GM23338 (cell line): ENCODE results near the gene FBXO9. TPM values are rescaled to one million over a fixed set of nuclear protein-coding genes. Genes with fewer than 3 reads are reported as not detected.

Source experiments
- ATAC-seq: fragments of 200-7000 bp; cut with Tn5 transposase; 3 replicates; pipeline ENCODE4 v1.9.1; 2020
- DNase-seq: peaks from one replicate; pipeline ENCODE4 v3.0.0-alpha.2; 2015; ENCODE audit warnings: low spot score
- H2AFZ ChIP-seq: fragments of 200-600 bp; sonication (generic); 2 replicates; pipeline ENCODE4 v1.8.0; 2016; ENCODE audit warnings: antibody characterized with exemption, mild to moderate bottlenecking, moderate library complexity
- H3F3A ChIP-seq: fragments of 200-600 bp; sonication (generic); replicated peaks from 2 replicates; pipeline ENCODE4 v1.8.0; 2017; ENCODE audit warnings: antibody characterized with exemption, mixed run types, low read depth
- H3K27ac ChIP-seq: fragments of 200-600 bp; sonication (generic); 2 replicates; pipeline ENCODE4 v1.6.1; 2016; ENCODE audit warnings: low read depth
- H3K27me3 ChIP-seq: fragments of 200-600 bp; sonication (generic); 2 replicates; pipeline ENCODE4 v1.8.0; 2016; ENCODE audit warnings: mild to moderate bottlenecking, mixed run types, moderate library complexity; ENCODE audit not compliant: insufficient read depth
- H3K36me3 ChIP-seq: fragments of 200-600 bp; sonication (generic); 2 replicates; pipeline ENCODE4 v1.8.0; 2016; ENCODE audit warnings: mild to moderate bottlenecking; ENCODE audit not compliant: insufficient read depth
- H3K4me1 ChIP-seq: fragments of 200-600 bp; sonication (generic); 2 replicates; pipeline ENCODE4 v1.8.0; 2016; ENCODE audit warnings: mild to moderate bottlenecking, moderate library complexity; ENCODE audit not compliant: insufficient read depth
- H3K4me2 ChIP-seq: fragments of 200-600 bp; sonication (generic); 2 replicates; pipeline ENCODE4 v1.7.1; 2017; ENCODE audit warnings: mixed run types
- H3K4me3 ChIP-seq: fragments of 200-600 bp; sonication (generic); 2 replicates; pipeline ENCODE4 v1.6.1; 2016; ENCODE audit warnings: mixed run types
- H3K79me2 ChIP-seq: fragments of 200-600 bp; sonication (generic); replicated peaks from 2 replicates; pipeline ENCODE4 v1.8.0; 2017; ENCODE audit warnings: mild to moderate bottlenecking; ENCODE audit not compliant: insufficient read depth
- H3K9me2 ChIP-seq: fragments of 200-600 bp; sonication (generic); 2 replicates; pipeline ENCODE4 v1.8.0; 2017; ENCODE audit not compliant: insufficient read depth
- H4K20me1 ChIP-seq: fragments of 200-600 bp; sonication (generic); replicated peaks from 2 replicates; pipeline ENCODE4 v1.8.0; 2017; ENCODE audit warnings: mild to moderate bottlenecking; ENCODE audit not compliant: insufficient read depth
- H3K27ac Mint-ChIP-seq: 2 replicates; pipeline ENCODE4 v1.8.0; 2020; ENCODE audit warnings: inconsistent platforms, mild to moderate bottlenecking, moderate library complexity, mixed read lengths
- H3K27me3 Mint-ChIP-seq: 3 replicates; pipeline ENCODE4 v1.8.0; 2022; ENCODE audit warnings: low read depth, mild to moderate bottlenecking, moderate library complexity, mixed read lengths, inconsistent platforms; ENCODE audit not compliant: insufficient read depth, poor library complexity
- H3K36me3 Mint-ChIP-seq: 3 replicates; pipeline ENCODE4 v1.8.0; 2021; ENCODE audit warnings: low read depth, mild to moderate bottlenecking, inconsistent platforms, moderate library complexity, mixed read lengths
- H3K4me1 Mint-ChIP-seq: 3 replicates; pipeline ENCODE4 v1.8.0; 2020; ENCODE audit warnings: mild to moderate bottlenecking, inconsistent platforms, mixed read lengths
- H3K4me3 Mint-ChIP-seq: 3 replicates; pipeline ENCODE4 v1.8.0; 2021; ENCODE audit warnings: moderate library complexity, mild to moderate bottlenecking, inconsistent platforms, mixed read lengths
- H3K9me3 Mint-ChIP-seq: 3 replicates; pipeline ENCODE4 v1.8.0; 2020; ENCODE audit warnings: moderate library complexity, mild to moderate bottlenecking, inconsistent platforms, mixed read lengths
- CREB1 ChIP-seq: fragments of 250-450 bp; sonication (Bioruptor Pico); IDR thresholded peaks from 2 replicates; pipeline ENCODE4 v1.5.0; 2020; ENCODE audit warnings: low read depth, mild to moderate bottlenecking, moderate library complexity
- EZH2 ChIP-seq: fragments of 200-600 bp; sonication (generic); IDR thresholded peaks from one replicate; pipeline ENCODE4 v1.8.0; 2017; ENCODE audit warnings: antibody characterized with exemption, mild to moderate bottlenecking, low read depth; ENCODE audit not compliant: unreplicated experiment
- EZH2phosphoT487 ChIP-seq: fragments of 200-600 bp; sonication (generic); IDR thresholded peaks from one replicate; pipeline ENCODE4 v1.8.1; 2018; ENCODE audit warnings: antibody characterized with exemption; ENCODE audit not compliant: unreplicated experiment
- JUNB ChIP-seq: IDR thresholded peaks from one replicate; pipeline ENCODE4 v1.6.1; 2016; ENCODE audit warnings: antibody characterized with exemption; ENCODE audit not compliant: unreplicated experiment
- NANOG ChIP-seq: IDR thresholded peaks from 2 replicates; pipeline ENCODE4 v1.6.1; 2016; ENCODE audit warnings: antibody characterized with exemption, borderline replicate concordance
- POLR2AphosphoS5 ChIP-seq: IDR thresholded peaks from 2 replicates; pipeline ENCODE4 v1.6.1; 2016; ENCODE audit warnings: antibody characterized with exemption, low read depth
- STAT1 ChIP-seq: IDR thresholded peaks from one replicate; pipeline ENCODE4 v1.6.1; 2016; ENCODE audit warnings: antibody characterized with exemption; ENCODE audit not compliant: unreplicated experiment
- ZNF114 ChIP-seq: fragments of 250-450 bp; sonication (Bioruptor Pico); IDR thresholded peaks from 2 replicates; pipeline ENCODE4 v1.5.0; 2020; ENCODE audit warnings: mild to moderate bottlenecking, moderate library complexity
- ZNF331 ChIP-seq: fragments of 250-450 bp; sonication (Bioruptor Pico); IDR thresholded peaks from 2 replicates; pipeline ENCODE4 v1.5.0; 2020; ENCODE audit warnings: low read depth, mild to moderate bottlenecking, moderate library complexity
- polyA plus RNA-seq: library from polyadenylated mRNA; unstranded; fragments of >200 nt; fragmentation: Nextera tagmentation; extraction: Ambion mirVana; gene quantifications from 2 replicates; pipeline ENCODE4 v1.2.1, GENCODE V29; 2016
- total RNA-seq: library from RNA; depleted of rRNA; stranded (reverse); fragments of >200 nt; shearing (Covaris generic); gene quantifications from 2 replicates; pipeline ENCODE4 v1.2.3, GENCODE V29; 2014
- TF ChIP-seq, protein P1 (sequence below), 2 experiments: fragments of 200-600 bp in 1 of 2; sonication (generic) in 1 of 2; conservative IDR thresholded peaks; 2 replicates each; pipeline versions ENCODE4 v1.5.1 to v1.6.1; 2016 to 2017; ENCODE audit warnings: antibody characterized with exemption in 2 of 2, low read depth in 2 of 2, mild to moderate bottlenecking in 2 of 2, moderate library complexity in 1 of 2
- TF ChIP-seq, protein P2 (sequence below): IDR thresholded peaks from 2 replicates; pipeline ENCODE4 v1.6.1; 2016; ENCODE audit warnings: antibody characterized with exemption
- TF ChIP-seq, protein P3 (sequence below): IDR thresholded peaks from one replicate; pipeline ENCODE4 v1.6.1; 2018; ENCODE audit warnings: antibody characterized with exemption; ENCODE audit not compliant: unreplicated experiment

Gene FBXO9
- total and polyA plus RNA-seq, 2 experiments from 2014 or later, result 29.8 to 32.8 TPM

GRCh38 chr6:53109612-53110011 lies 44.4 kb downstream of the FBXO9 start:
- Mint-ChIP-seq H3K4me3 (no peak overlapping the region), H3K36me3 (no peaks in the 10 kb centered on the region), H3K27ac (no peak overlapping the region), H3K27me3 (no peaks in the 10 kb centered on the region), H3K9me3 (no peaks in the 10 kb centered on the region), H3K4me1 (peaks cover 2% of the 10 kb centered on the region; the same call in 1 of the 3 replicates)
- Histone ChIP-seq H3K27me3 (no peaks in the 10 kb centered on the region), H4K20me1 (no peaks in the 10 kb centered on the region), H3K4me2 (no peak overlapping the region), H3K4me3 (no peak overlapping the region), H3K27ac (no peak overlapping the region), H3K9me2 (no peaks in the 10 kb centered on the region), H3K4me1 (no peaks in the 10 kb centered on the region), H3K36me3 (no peaks in the 10 kb centered on the region), H3K79me2 (no peaks in the 10 kb centered on the region), H2AFZ (no peak overlapping the region), H3F3A (no peaks in the 10 kb centered on the region)
- TF ChIP-seq, protein P1, sequence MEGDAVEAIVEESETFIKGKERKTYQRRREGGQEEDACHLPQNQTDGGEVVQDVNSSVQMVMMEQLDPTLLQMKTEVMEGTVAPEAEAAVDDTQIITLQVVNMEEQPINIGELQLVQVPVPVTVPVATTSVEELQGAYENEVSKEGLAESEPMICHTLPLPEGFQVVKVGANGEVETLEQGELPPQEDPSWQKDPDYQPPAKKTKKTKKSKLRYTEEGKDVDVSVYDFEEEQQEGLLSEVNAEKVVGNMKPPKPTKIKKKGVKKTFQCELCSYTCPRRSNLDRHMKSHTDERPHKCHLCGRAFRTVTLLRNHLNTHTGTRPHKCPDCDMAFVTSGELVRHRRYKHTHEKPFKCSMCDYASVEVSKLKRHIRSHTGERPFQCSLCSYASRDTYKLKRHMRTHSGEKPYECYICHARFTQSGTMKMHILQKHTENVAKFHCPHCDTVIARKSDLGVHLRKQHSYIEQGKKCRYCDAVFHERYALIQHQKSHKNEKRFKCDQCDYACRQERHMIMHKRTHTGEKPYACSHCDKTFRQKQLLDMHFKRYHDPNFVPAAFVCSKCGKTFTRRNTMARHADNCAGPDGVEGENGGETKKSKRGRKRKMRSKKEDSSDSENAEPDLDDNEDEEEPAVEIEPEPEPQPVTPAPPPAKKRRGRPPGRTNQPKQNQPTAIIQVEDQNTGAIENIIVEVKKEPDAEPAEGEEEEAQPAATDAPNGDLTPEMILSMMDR (conservative IDR thresholded peaks at IDR 0.05; ENCODE audit: low read depth in 2 of 2), result no peak
- no peak for TF ChIP-seq ZNF114 (CRISPR knock-in tag)
- TF ChIP-seq CREB1 (CRISPR knock-in tag), result no peak
- TF ChIP-seq ZNF331, result no peak
- TF ChIP-seq NANOG, result no peak
- no peak for TF ChIP-seq EZH2phosphoT487
- TF ChIP-seq JUNB, result no peak
- no peak for TF ChIP-seq STAT1
- TF ChIP-seq EZH2, result no peak
- no peak for TF ChIP-seq POLR2AphosphoS5
- TF ChIP-seq, protein P2, sequence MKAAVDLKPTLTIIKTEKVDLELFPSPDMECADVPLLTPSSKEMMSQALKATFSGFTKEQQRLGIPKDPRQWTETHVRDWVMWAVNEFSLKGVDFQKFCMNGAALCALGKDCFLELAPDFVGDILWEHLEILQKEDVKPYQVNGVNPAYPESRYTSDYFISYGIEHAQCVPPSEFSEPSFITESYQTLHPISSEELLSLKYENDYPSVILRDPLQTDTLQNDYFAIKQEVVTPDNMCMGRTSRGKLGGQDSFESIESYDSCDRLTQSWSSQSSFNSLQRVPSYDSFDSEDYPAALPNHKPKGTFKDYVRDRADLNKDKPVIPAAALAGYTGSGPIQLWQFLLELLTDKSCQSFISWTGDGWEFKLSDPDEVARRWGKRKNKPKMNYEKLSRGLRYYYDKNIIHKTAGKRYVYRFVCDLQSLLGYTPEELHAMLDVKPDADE, result no peak
- no peak for DNase-seq
- no peak for ATAC-seq

- no peak overlapping the region for H3K27ac Mint-ChIP-seq
- Histone ChIP-seq H3K27ac (no peak overlapping the region), H3K9me2 (no peaks in the 10 kb centered on the region; the same call in 1 of the 2 replicates), H3F3A (no peaks in the 10 kb centered on the region), H3K4me3 (no peak overlapping the region), H3K36me3 (no peaks in the 10 kb centered on the region), H2AFZ (no peak overlapping the region), H3K4me1 (no peaks in the 10 kb centered on the region), H4K20me1 (no peaks in the 10 kb centered on the region), H3K4me2 (no peak overlapping the region), H3K27me3 (no peaks in the 10 kb centered on the region), H3K79me2 (no peaks in the 10 kb centered on the region)
- H3K9me3 Mint-ChIP-seq, result 0 out of 3 replicates have a peak, but pooled peaks cover 6% of the 10 kb centered on the region
- DNase-seq, result no peak
- no peaks in the 10 kb centered on the region for H3K36me3 Mint-ChIP-seq
- no peaks in the 10 kb centered on the region for H3K4me1 Mint-ChIP-seq
- no peak overlapping the region for H3K4me3 Mint-ChIP-seq
- ATAC-seq, result no peak
- no peaks in the 10 kb centered on the region for H3K27me3 Mint-ChIP-seq
- TF ChIP-seq ZNF114 (CRISPR knock-in tag) (no peak), ZNF331 (no peak), CREB1 (CRISPR knock-in tag) (no peak), JUNB (no peak), STAT1 (no peak), EZH2phosphoT487 (no peak)
- TF ChIP-seq, protein P1 (conservative IDR thresholded peaks at IDR 0.05; ENCODE audit: low read depth in 2 of 2), result no peak
- TF ChIP-seq, protein P3, sequence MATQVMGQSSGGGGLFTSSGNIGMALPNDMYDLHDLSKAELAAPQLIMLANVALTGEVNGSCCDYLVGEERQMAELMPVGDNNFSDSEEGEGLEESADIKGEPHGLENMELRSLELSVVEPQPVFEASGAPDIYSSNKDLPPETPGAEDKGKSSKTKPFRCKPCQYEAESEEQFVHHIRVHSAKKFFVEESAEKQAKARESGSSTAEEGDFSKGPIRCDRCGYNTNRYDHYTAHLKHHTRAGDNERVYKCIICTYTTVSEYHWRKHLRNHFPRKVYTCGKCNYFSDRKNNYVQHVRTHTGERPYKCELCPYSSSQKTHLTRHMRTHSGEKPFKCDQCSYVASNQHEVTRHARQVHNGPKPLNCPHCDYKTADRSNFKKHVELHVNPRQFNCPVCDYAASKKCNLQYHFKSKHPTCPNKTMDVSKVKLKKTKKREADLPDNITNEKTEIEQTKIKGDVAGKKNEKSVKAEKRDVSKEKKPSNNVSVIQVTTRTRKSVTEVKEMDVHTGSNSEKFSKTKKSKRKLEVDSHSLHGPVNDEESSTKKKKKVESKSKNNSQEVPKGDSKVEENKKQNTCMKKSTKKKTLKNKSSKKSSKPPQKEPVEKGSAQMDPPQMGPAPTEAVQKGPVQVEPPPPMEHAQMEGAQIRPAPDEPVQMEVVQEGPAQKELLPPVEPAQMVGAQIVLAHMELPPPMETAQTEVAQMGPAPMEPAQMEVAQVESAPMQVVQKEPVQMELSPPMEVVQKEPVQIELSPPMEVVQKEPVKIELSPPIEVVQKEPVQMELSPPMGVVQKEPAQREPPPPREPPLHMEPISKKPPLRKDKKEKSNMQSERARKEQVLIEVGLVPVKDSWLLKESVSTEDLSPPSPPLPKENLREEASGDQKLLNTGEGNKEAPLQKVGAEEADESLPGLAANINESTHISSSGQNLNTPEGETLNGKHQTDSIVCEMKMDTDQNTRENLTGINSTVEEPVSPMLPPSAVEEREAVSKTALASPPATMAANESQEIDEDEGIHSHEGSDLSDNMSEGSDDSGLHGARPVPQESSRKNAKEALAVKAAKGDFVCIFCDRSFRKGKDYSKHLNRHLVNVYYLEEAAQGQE, result no peak
Observed at GRCh38 chr6:53111865-53112264, 46.7 kb downstream of the FBXO9 start.
